H1 (cell line): ENCODE data around the gene MNX1. TPM values are rescaled to one million over a fixed set of nuclear protein-coding genes. Genes with fewer than 3 reads are reported as not detected.

ENCODE experiments used
- CTCF ChIA-PET: fragments of 300-600 bp; sonication (Branson Sonifier 250); formaldehyde crosslinking; loops from one replicate; lab custom pipeline; 2021; ENCODE audit not compliant: partially characterized antibody; lab: Charles Lee
- POLR2A ChIA-PET: fragments of 300-600 bp; sonication (Branson Sonifier 250); formaldehyde crosslinking; loops from one replicate; lab custom pipeline; 2021; ENCODE audit warnings: inconsistent platforms; ENCODE audit not compliant: partially characterized antibody; lab: Charles Lee
- DNase-seq, 2 experiments: peaks; one replicate each; pipeline versions ENCODE4 v3.0.0 to v3.0.0-alpha.2; 2010 to 2022; ENCODE audit warnings: low spot score in 2 of 2, low read depth in 1 of 2, mixed read lengths in 1 of 2
- FAIRE-seq: peaks from 2 replicates; lab custom pipeline; 2011; peaks lifted over from hg19 to GRCh38; lab: Jason Lieb, UNC
- H2AFZ ChIP-seq: 2 replicates; pipeline ENCODE4 v1.8.1; 2012; ENCODE audit warnings: low read length, inconsistent platforms
- H2AK5ac ChIP-seq: 2 replicates; pipeline ENCODE4 v1.6.1; 2013; ENCODE audit warnings: low read depth, low read length
- H2BK120ac ChIP-seq: replicated peaks from 2 replicates; pipeline ENCODE3; 2013; ENCODE audit warnings: low read depth, low read length, inconsistent platforms
- H2BK12ac ChIP-seq: 2 replicates; pipeline ENCODE4 v1.6.1; 2013; ENCODE audit warnings: low read depth, low read length
- H2BK15ac ChIP-seq: 2 replicates; pipeline ENCODE4 v1.6.1; 2013; ENCODE audit warnings: low read length
- H2BK20ac ChIP-seq: 2 replicates; pipeline ENCODE4 v1.6.1; 2013; ENCODE audit warnings: low read length
- H2BK5ac ChIP-seq: 2 replicates; pipeline ENCODE4 v1.6.1; 2013; ENCODE audit warnings: low read depth, low read length
- H3K14ac ChIP-seq: 2 replicates; pipeline ENCODE4 v1.6.1; 2013; ENCODE audit warnings: inconsistent platforms; ENCODE audit not compliant: insufficient read length
- H3K18ac ChIP-seq: 2 replicates; pipeline ENCODE4 v1.6.1; 2013; ENCODE audit warnings: low read length; ENCODE audit errors: extremely low read depth
- H3K23ac ChIP-seq: 2 replicates; pipeline ENCODE4 v1.6.1; 2013; ENCODE audit warnings: inconsistent platforms; ENCODE audit not compliant: insufficient read length
- H3K23me2 ChIP-seq: 2 replicates; pipeline ENCODE4 v1.6.1; 2013; ENCODE audit warnings: low read depth, low read length
- H3K27ac ChIP-seq: 2 replicates; pipeline ENCODE4 v1.6.1; 2011; ENCODE audit warnings: low read depth, low read length, inconsistent platforms
- H3K27me3 ChIP-seq, 4 experiments: replicated peaks in 1 of 4; 1 replicate in 1 of 4; 2 replicates in 3 of 4; pipeline versions ENCODE4 v1.6.1 to v1.8.1; 2011 to 2013; ENCODE audit warnings: low read length in 3 of 4, mild to moderate bottlenecking in 3 of 4, inconsistent platforms in 2 of 4, mixed read lengths in 2 of 4, moderate library complexity in 1 of 4; ENCODE audit not compliant: control insufficient read depth in 3 of 4, insufficient read depth in 3 of 4; ENCODE audit errors: extremely low read depth in 1 of 4
- H3K36me3 ChIP-seq, 4 experiments: 2 replicates each; pipeline versions ENCODE4 v1.6.1 to v1.8.1; 2011 to 2013; ENCODE audit warnings: mild to moderate bottlenecking in 4 of 4, low read length in 3 of 4, moderate library complexity in 2 of 4, control low read depth in 1 of 4, inconsistent platforms in 1 of 4; ENCODE audit not compliant: insufficient read depth in 4 of 4, control insufficient read depth in 2 of 4
- H3K4ac ChIP-seq: replicated peaks from 2 replicates; pipeline ENCODE3; 2013; ENCODE audit warnings: low read length, low read depth, mixed read lengths, inconsistent platforms; ENCODE audit not compliant: insufficient read length
- H3K4me1 ChIP-seq, 4 experiments: replicated peaks in 1 of 4; 1 replicate in 1 of 4; 2 replicates in 3 of 4; pipeline versions ENCODE4 v1.6.1 to v1.8.1; 2011 to 2013; ENCODE audit warnings: low read length in 3 of 4, inconsistent platforms in 2 of 4, mixed read lengths in 1 of 4; ENCODE audit not compliant: insufficient read depth in 4 of 4, control insufficient read depth in 3 of 4
- H3K4me2 ChIP-seq, 2 experiments: 2 replicates each; pipeline versions ENCODE4 v1.6.1 to v1.8.1; 2011 to 2013; ENCODE audit warnings: low read depth in 2 of 2, low read length in 2 of 2, control low read depth in 1 of 2, inconsistent platforms in 1 of 2, mild to moderate bottlenecking in 1 of 2; ENCODE audit not compliant: insufficient read depth in 1 of 2
- H3K4me3 ChIP-seq, 4 experiments: fragments of 200-600, 300-600 bp in 1 of 4; sonication (generic), shearing (Covaris generic), sonication (Bioruptor Twin) in 1 of 4; 2 replicates each; pipeline versions ENCODE4 v1.5.1 to v1.8.1; 2011 to 2016; ENCODE audit warnings: low read length in 4 of 4, low read depth in 3 of 4, control low read depth in 2 of 4, inconsistent platforms in 2 of 4, mild to moderate bottlenecking in 2 of 4, mixed read lengths in 1 of 4, moderate library complexity in 1 of 4; ENCODE audit not compliant: insufficient read depth in 2 of 4; ENCODE audit errors: extremely low read depth in 1 of 4
- H3K56ac ChIP-seq: replicated peaks from 2 replicates; pipeline ENCODE3; 2013; ENCODE audit warnings: low read depth, mild to moderate bottlenecking, mixed read lengths, low read length, inconsistent platforms; ENCODE audit not compliant: insufficient read length
- H3K79me1 ChIP-seq: 2 replicates; pipeline ENCODE4 v1.6.1; 2013; ENCODE audit warnings: low read depth, low read length, control low read depth
- H3K79me2 ChIP-seq, 2 experiments: 2 replicates each; pipeline versions ENCODE4 v1.6.1 to v1.8.1; 2012 to 2013; ENCODE audit warnings: low read length in 2 of 2, mild to moderate bottlenecking in 2 of 2, inconsistent platforms in 1 of 2; ENCODE audit not compliant: insufficient read depth in 2 of 2, control insufficient read depth in 1 of 2
- H3K9ac ChIP-seq, 4 experiments: replicated peaks in 1 of 4; 1 replicate in 1 of 4; 2 replicates in 3 of 4; pipeline versions ENCODE4 v1.6.1 to v1.8.1; 2011 to 2013; ENCODE audit warnings: low read depth in 3 of 4, low read length in 3 of 4, control low read depth in 2 of 4, mild to moderate bottlenecking in 2 of 4, moderate library complexity in 2 of 4, inconsistent platforms in 1 of 4; ENCODE audit errors: extremely low read depth in 1 of 4
- H3K9me3 ChIP-seq, 2 experiments: 2 replicates each; pipeline versions ENCODE4 v1.6.1 to v1.8.1; 2012 to 2013; ENCODE audit warnings: mild to moderate bottlenecking in 2 of 2, moderate library complexity in 2 of 2, control low read depth in 1 of 2, inconsistent platforms in 1 of 2, low read depth in 1 of 2, low read length in 1 of 2, mixed read lengths in 1 of 2; ENCODE audit not compliant: insufficient read depth in 2 of 2
- H4K20me1 ChIP-seq, 2 experiments: replicated peaks in 1 of 2; 2 replicates each; pipeline versions ENCODE3 to v1.8.1; 2011 to 2013; ENCODE audit warnings: inconsistent platforms in 2 of 2, low read length in 2 of 2, mild to moderate bottlenecking in 1 of 2; ENCODE audit not compliant: insufficient read depth in 2 of 2, control insufficient read depth in 1 of 2
- H4K5ac ChIP-seq: 2 replicates; pipeline ENCODE4 v1.6.1; 2013; ENCODE audit warnings: low read length, low read depth, mixed read lengths, inconsistent platforms; ENCODE audit not compliant: insufficient read length
- H4K8ac ChIP-seq: 2 replicates; pipeline ENCODE4 v1.8.0; 2013; ENCODE audit warnings: mild to moderate bottlenecking, moderate library complexity, low read length, inconsistent platforms; ENCODE audit not compliant: insufficient read depth; ENCODE audit errors: extremely low read depth
- H4K91ac ChIP-seq: replicated peaks from 2 replicates; pipeline ENCODE3; 2013; ENCODE audit warnings: low read length, mixed read lengths, inconsistent platforms; ENCODE audit not compliant: insufficient read length
- BCL11A ChIP-seq, 2 experiments: IDR thresholded peaks; one replicate each; pipeline ENCODE4 v1.6.1; 2011; ENCODE audit warnings: low read depth in 2 of 2, low read length in 2 of 2, mild to moderate bottlenecking in 2 of 2
- BRCA1 ChIP-seq: IDR thresholded peaks from 2 replicates; pipeline ENCODE4 v1.6.1; 2012; ENCODE audit warnings: low read depth, low read length, improper control_type of control experiment
- CEBPB ChIP-seq: IDR thresholded peaks from 2 replicates; pipeline ENCODE4 v1.6.1; 2012; ENCODE audit warnings: low read depth, low read length
- JUND ChIP-seq: IDR thresholded peaks from 2 replicates; pipeline ENCODE4 v1.6.1; 2011; ENCODE audit warnings: mild to moderate bottlenecking, improper control_type of control experiment, low read length
- SIRT6 ChIP-seq: IDR thresholded peaks from one replicate; pipeline ENCODE4 v1.7.1; 2012; ENCODE audit warnings: low read length, inconsistent platforms
- WGBS, 2 experiments: shearing (Covaris generic) in 1 of 2; methylation state at CpG; one replicate each; pipeline versions ENCODE4 v1.1.6 to v1.1.7; 2013 to 2015; ENCODE audit warnings: low lambda C conversion rate in 2 of 2, mixed read lengths in 2 of 2, inconsistent platforms in 1 of 2, low coverage in 1 of 2, missing lambda C conversion rate in 1 of 2; ENCODE audit not compliant: insufficient replicate concordance in 2 of 2, insufficient coverage in 1 of 2, insufficient read length in 1 of 2; ENCODE audit errors: extremely low coverage in 1 of 2, missing lambda C conversion rate in 1 of 2; 5-methylcytosine and 5-hydroxymethylcytosine counted together
- polyA plus RNA-seq, 7 experiments: library from polyadenylated mRNA; depleted of rRNA in 3 of 7; stranded (reverse) in 5 of 7; unstranded in 2 of 7; fragments of >200 nt in 5 of 7; fragments of 200-250 nt in 2 of 7; gene quantifications; 1 replicate in 5 of 7; 2 replicates in 1 of 7; 4 replicates in 1 of 7; pipeline versions ENCODE4 v1.2.1 to v1.2.3, GENCODE V29; 2011 to 2013; ENCODE audit warnings: missing spikeins in 2 of 7, mixed read lengths in 2 of 7
- total RNA-seq: library from RNA; stranded (reverse); fragmentation: NEBNext Ultra II Directional; extraction: Animal tissue kit (Norgen Biotek cat#: 25700); gene quantifications from 2 replicates; pipeline ENCODE4 v1.2.1, GENCODE V29; 2021
- TF ChIP-seq, protein P1 (sequence below): IDR thresholded peaks from 2 replicates; pipeline ENCODE4 v1.6.1; 2011; ENCODE audit warnings: low read length, improper control_type of control experiment

MNX1 gene
- total and polyA plus RNA-seq, 2 of the 8 experiments (the other 6 are each of a cell fraction or from before 2014, with no cell fraction given) = 0.39 TPM; not detected in 1

- no peaks in the 10 kb centered on the region for H3K27me3 ChIP-seq
- no peaks in the 10 kb centered on the region for H3K23me2 ChIP-seq
- no peak overlapping the region for H2BK20ac ChIP-seq
- H3K4me3 ChIP-seq = no peak overlapping the region
- no peak overlapping the region for H4K5ac ChIP-seq
- no peak overlapping the region for H2AK5ac ChIP-seq
- no peak overlapping the region for H2BK15ac ChIP-seq
- no peak overlapping the region for H3K14ac ChIP-seq
- no peak overlapping the region for H3K4ac ChIP-seq
- no peaks in the 10 kb centered on the region for H3K79me1 ChIP-seq
- H3K79me2 ChIP-seq = no peaks in the 10 kb centered on the region
- H3K27ac ChIP-seq = no peak overlapping the region
- H3K9me3 ChIP-seq = no peaks in the 10 kb centered on the region
- no peak overlapping the region for H2AFZ ChIP-seq
- no peak overlapping the region for H2BK120ac ChIP-seq
- CTCF ChIA-PET = interaction anchor here (0.7 to 5.2 kb wide), 4 partner anchors 11 to 289 kb away, joined by 3 to 40 read pairs (median 4); no protein-coding TSS in a partner anchor
- FAIRE-seq = no peak
- no peak overlapping the region for H2BK5ac ChIP-seq
- H3K18ac ChIP-seq = no peak overlapping the region
- H2BK12ac ChIP-seq = no peak overlapping the region
- H3K9ac ChIP-seq = no peak overlapping the region
- WGBS, 2 experiments = 85% methylated on average over 14 of the region's 14 CpGs; no CpG with 5 or more reads in 1 of the 2 experiments
- peak in 1 of 2 experiments; percentile 30 for DNase-seq
- no peak overlapping the region for H3K56ac ChIP-seq
- no peak overlapping the region for H4K91ac ChIP-seq
- POLR2A ChIA-PET = interaction anchor here (1.0 kb wide), 1 partner anchor 13 kb away, joined by 3 read pairs; no protein-coding TSS in a partner anchor
- peaks cover 0 to 3% (median 0%) of the 10 kb centered on the region in 4 experiments; a peak in 3 of 8 replicates for H3K36me3 ChIP-seq
- H4K8ac ChIP-seq = no peak overlapping the region
- no peak overlapping the region for H3K23ac ChIP-seq
- H4K20me1 ChIP-seq = no peaks in the 10 kb centered on the region
- H3K4me1 ChIP-seq = no peaks in the 10 kb centered on the region
- no peak overlapping the region for H3K4me2 ChIP-seq
- no peak for TF ChIP-seq BCL11A (IDR thresholded peaks at IDR 0.05; ENCODE audit: low read depth in 2 of 2, low read length in 2 of 2)
- TF ChIP-seq CEBPB = no peak
- no peak for TF ChIP-seq JUND
- TF ChIP-seq BRCA1 = no peak
- TF ChIP-seq, protein P1, sequence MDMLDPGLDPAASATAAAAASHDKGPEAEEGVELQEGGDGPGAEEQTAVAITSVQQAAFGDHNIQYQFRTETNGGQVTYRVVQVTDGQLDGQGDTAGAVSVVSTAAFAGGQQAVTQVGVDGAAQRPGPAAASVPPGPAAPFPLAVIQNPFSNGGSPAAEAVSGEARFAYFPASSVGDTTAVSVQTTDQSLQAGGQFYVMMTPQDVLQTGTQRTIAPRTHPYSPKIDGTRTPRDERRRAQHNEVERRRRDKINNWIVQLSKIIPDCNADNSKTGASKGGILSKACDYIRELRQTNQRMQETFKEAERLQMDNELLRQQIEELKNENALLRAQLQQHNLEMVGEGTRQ = no peak
- no peak for TF ChIP-seq SIRT6
These were observed 26.1 kb downstream of the MNX1 start for GRCh38 chr7:156984174-156984891.
